K562 (cell line): ENCODE results near the gene FOXK2. TPM values are rescaled to one million over a fixed set of nuclear protein-coding genes. Genes with fewer than 3 reads are reported as not detected.
A peak's percentile ranks its signal among the peaks of the same experiment; 100 is the strongest.

Source experiments
- CAMTA2 ChIP-seq: fragments of 250-450 bp; sonication (Bioruptor Pico); conservative IDR thresholded peaks from 2 replicates; pipeline ENCODE4 v1.5.1; 2022
- COPS2 ChIP-seq: fragments of 450-650 bp; conservative IDR thresholded peaks from 2 replicates; pipeline ENCODE4 v1.6.1; 2016; ENCODE audit warnings: mild to moderate bottlenecking, moderate library complexity
- CREM ChIP-seq: IDR thresholded peaks from 2 replicates; pipeline ENCODE4 v1.6.1; 2014; ENCODE audit warnings: antibody characterized with exemption, low read depth
- EP300 ChIP-seq: IDR thresholded peaks from 2 replicates; pipeline ENCODE4 v1.6.1; 2012; ENCODE audit warnings: low read length, improper control_type of control experiment
- HCFC1 ChIP-seq: IDR thresholded peaks from 2 replicates; pipeline ENCODE4 v1.6.1; 2012; ENCODE audit warnings: low read depth, low read length, improper control_type of control experiment
- ILF3 ChIP-seq: fragments of 450-650 bp; IDR thresholded peaks from 2 replicates; pipeline ENCODE4 v1.6.1; 2018; ENCODE audit warnings: antibody characterized with exemption, mild to moderate bottlenecking, moderate library complexity, borderline replicate concordance
- KDM2B ChIP-seq: fragments of 250-450 bp; sonication (Bioruptor Pico); IDR thresholded peaks from 2 replicates; pipeline ENCODE4 v1.8.0; 2021; ENCODE audit warnings: mild to moderate bottlenecking, moderate library complexity
- KLF16 ChIP-seq: IDR thresholded peaks from 2 replicates; pipeline ENCODE4 v1.6.1; 2016; ENCODE audit warnings: antibody characterized with exemption
- L3MBTL2 ChIP-seq: fragments of 450-650 bp; IDR thresholded peaks from 2 replicates; pipeline ENCODE4 v1.6.1; 2016; ENCODE audit warnings: mild to moderate bottlenecking, moderate library complexity
- NR2C2 ChIP-seq, 2 experiments: fragments of 200-800 bp in 1 of 2; sonication (Bioruptor generic) in 1 of 2; sonication (generic) in 1 of 2; formaldehyde crosslinking in 1 of 2; IDR thresholded peaks; 2 replicates each; pipeline versions ENCODE4 v1.6.1 to v1.8.0; 2016 to 2022; ENCODE audit warnings: mild to moderate bottlenecking in 1 of 2, missing compliant biosample characterization in 1 of 2, missing genetic modification characterization in 1 of 2, missing genetic modification reagents in 1 of 2
- SRSF1 ChIP-seq: fragments of 200-400 bp; formaldehyde crosslinking; IDR thresholded peaks from 2 replicates; pipeline ENCODE4 v1.6.1; 2017; ENCODE audit warnings: mild to moderate bottlenecking, low read depth, low read length, moderate library complexity
- ZNF274 ChIP-seq: IDR thresholded peaks from 2 replicates; pipeline ENCODE4 v1.6.1; 2011; ENCODE audit warnings: low read depth, mild to moderate bottlenecking, low read length, moderate library complexity, borderline replicate concordance
- ZNF277 ChIP-seq: fragments of 250-450 bp; sonication (Bioruptor Pico); IDR thresholded peaks from 2 replicates; pipeline ENCODE4 v1.8.0; 2022; ENCODE audit warnings: inconsistent platforms, mild to moderate bottlenecking, moderate library complexity, borderline replicate concordance
- polyA plus RNA-seq, 8 experiments: library from polyadenylated mRNA; depleted of rRNA in 4 of 8; stranded (reverse) in 5 of 8; unstranded in 3 of 8; fragments of >200 nt; fragmentation: Nextera tagmentation in 2 of 8; fragmentation: Illumina TruSeq in 1 of 8; extraction: Ambion mirVana in 2 of 8; extraction: Trizol in 1 of 8; gene quantifications; 2 replicates each; pipeline versions ENCODE4 v1.2.1 to v1.2.3, GENCODE V29; 2011 to 2014; ENCODE audit warnings: inconsistent platforms in 1 of 8, missing spikeins in 1 of 8
- total RNA-seq, 7 experiments: library from RNA; depleted of rRNA in 6 of 7; stranded (reverse); fragments of >200 nt in 6 of 7; fragmentation: Illumina TruSeq in 2 of 7; extraction: Trizol in 2 of 7; gene quantifications; 2 replicates each; pipeline versions ENCODE4 v1.2.1 to v1.2.3, GENCODE V29; 2011 to 2021; ENCODE audit warnings: low replicate concordance in 1 of 7
- TF ChIP-seq, protein P1 (sequence below): fragments of 200-800 bp; sonication (Bioruptor generic); IDR thresholded peaks from 2 replicates; pipeline ENCODE4 v1.6.1; 2016; ENCODE audit warnings: missing genetic modification characterization, missing compliant biosample characterization
- TF ChIP-seq, protein P2 (sequence below): fragments of 450-650 bp; formaldehyde crosslinking; IDR thresholded peaks from 2 replicates; pipeline ENCODE4 v1.4.0; 2022; ENCODE audit warnings: mild to moderate bottlenecking, moderate library complexity
- TF ChIP-seq, protein P3 (sequence below): fragments of 450-650 bp; IDR thresholded peaks from 2 replicates; pipeline ENCODE4 v1.6.1; 2018; ENCODE audit not compliant: partially characterized antibody

The FOXK2 gene
- total and polyA plus RNA-seq, 9 of the 15 experiments (the other 6 are each of a cell fraction or from before 2014, with no cell fraction given), result 3.0 to 86.0 (median 44.1) TPM

- TF ChIP-seq KLF16 (0 out of 2 replicates have a peak, but pooled peaks have one; percentile 6), CREM (peak; percentile 18; the same call in 1 of the 2 replicates), CAMTA2 (CRISPR knock-in tag) (no peak), EP300 (0 out of 2 replicates have a peak, but pooled peaks have one; percentile 26), HCFC1 (peak; percentile 49), NR2C2 (CRISPR knock-in tag; IDR thresholded peaks at IDR 0.05) (no peak), NR2C2 (tag; IDR thresholded peaks at IDR 0.05) (no peak), SRSF1 (no peak), ZNF277 (CRISPR knock-in tag) (no peak), L3MBTL2 (peak; percentile 49; the same call in 1 of the 2 replicates), COPS2 (no peak), ZNF274 (no peak), KDM2B (CRISPR knock-in tag) (no peak), ILF3 (no peak)
- TF ChIP-seq, protein P1, sequence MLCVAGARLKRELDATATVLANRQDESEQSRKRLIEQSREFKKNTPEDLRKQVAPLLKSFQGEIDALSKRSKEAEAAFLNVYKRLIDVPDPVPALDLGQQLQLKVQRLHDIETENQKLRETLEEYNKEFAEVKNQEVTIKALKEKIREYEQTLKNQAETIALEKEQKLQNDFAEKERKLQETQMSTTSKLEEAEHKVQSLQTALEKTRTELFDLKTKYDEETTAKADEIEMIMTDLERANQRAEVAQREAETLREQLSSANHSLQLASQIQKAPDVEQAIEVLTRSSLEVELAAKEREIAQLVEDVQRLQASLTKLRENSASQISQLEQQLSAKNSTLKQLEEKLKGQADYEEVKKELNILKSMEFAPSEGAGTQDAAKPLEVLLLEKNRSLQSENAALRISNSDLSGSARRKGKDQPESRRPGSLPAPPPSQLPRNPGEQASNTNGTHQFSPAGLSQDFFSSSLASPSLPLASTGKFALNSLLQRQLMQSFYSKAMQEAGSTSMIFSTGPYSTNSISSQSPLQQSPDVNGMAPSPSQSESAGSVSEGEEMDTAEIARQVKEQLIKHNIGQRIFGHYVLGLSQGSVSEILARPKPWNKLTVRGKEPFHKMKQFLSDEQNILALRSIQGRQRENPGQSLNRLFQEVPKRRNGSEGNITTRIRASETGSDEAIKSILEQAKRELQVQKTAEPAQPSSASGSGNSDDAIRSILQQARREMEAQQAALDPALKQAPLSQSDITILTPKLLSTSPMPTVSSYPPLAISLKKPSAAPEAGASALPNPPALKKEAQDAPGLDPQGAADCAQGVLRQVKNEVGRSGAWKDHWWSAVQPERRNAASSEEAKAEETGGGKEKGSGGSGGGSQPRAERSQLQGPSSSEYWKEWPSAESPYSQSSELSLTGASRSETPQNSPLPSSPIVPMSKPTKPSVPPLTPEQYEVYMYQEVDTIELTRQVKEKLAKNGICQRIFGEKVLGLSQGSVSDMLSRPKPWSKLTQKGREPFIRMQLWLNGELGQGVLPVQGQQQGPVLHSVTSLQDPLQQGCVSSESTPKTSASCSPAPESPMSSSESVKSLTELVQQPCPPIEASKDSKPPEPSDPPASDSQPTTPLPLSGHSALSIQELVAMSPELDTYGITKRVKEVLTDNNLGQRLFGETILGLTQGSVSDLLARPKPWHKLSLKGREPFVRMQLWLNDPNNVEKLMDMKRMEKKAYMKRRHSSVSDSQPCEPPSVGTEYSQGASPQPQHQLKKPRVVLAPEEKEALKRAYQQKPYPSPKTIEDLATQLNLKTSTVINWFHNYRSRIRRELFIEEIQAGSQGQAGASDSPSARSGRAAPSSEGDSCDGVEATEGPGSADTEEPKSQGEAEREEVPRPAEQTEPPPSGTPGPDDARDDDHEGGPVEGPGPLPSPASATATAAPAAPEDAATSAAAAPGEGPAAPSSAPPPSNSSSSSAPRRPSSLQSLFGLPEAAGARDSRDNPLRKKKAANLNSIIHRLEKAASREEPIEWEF, result no peak
- TF ChIP-seq, protein P2, sequence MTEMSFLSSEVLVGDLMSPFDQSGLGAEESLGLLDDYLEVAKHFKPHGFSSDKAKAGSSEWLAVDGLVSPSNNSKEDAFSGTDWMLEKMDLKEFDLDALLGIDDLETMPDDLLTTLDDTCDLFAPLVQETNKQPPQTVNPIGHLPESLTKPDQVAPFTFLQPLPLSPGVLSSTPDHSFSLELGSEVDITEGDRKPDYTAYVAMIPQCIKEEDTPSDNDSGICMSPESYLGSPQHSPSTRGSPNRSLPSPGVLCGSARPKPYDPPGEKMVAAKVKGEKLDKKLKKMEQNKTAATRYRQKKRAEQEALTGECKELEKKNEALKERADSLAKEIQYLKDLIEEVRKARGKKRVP (CRISPR knock-in tag), result no peak
- TF ChIP-seq, protein P3, sequence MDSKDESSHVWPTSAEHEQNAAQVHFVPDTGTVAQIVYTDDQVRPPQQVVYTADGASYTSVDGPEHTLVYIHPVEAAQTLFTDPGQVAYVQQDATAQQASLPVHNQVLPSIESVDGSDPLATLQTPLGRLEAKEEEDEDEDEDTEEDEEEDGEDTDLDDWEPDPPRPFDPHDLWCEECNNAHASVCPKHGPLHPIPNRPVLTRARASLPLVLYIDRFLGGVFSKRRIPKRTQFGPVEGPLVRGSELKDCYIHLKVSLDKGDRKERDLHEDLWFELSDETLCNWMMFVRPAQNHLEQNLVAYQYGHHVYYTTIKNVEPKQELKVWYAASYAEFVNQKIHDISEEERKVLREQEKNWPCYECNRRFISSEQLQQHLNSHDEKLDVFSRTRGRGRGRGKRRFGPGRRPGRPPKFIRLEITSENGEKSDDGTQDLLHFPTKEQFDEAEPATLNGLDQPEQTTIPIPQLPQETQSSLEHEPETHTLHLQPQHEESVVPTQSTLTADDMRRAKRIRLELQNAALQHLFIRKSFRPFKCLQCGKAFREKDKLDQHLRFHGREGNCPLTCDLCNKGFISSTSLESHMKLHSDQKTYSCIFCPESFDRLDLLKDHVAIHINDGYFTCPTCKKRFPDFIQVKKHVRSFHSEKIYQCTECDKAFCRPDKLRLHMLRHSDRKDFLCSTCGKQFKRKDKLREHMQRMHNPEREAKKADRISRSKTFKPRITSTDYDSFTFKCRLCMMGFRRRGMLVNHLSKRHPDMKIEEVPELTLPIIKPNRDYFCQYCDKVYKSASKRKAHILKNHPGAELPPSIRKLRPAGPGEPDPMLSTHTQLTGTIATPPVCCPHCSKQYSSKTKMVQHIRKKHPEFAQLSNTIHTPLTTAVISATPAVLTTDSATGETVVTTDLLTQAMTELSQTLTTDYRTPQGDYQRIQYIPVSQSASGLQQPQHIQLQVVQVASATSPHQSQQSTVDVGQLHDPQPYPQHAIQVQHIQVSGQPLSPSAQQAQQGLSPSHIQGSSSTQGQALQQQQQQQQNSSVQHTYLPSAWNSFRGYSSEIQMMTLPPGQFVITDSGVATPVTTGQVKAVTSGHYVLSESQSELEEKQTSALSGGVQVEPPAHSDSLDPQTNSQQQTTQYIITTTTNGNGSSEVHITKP, result peak; percentile 19
Measured at GRCh38 chr17:82551779-82552457, 32.4 kb downstream of the FOXK2 start (continued).
